Sigmoid colon (tissue), 7 donors: ENCODE measurements around the gene ABCC4. TPM values are rescaled to one million over a fixed set of nuclear protein-coding genes. Genes with fewer than 3 reads are reported as not detected.

ENCODE experiments used
- DNase-seq: peaks from one replicate; pipeline ENCODE4 v3.0.0-alpha.2; 2019
- H3K27ac ChIP-seq, 4 donors: fragments of 200-600 bp; sonication (generic); one replicate each; pipeline ENCODE4 v1.5.1; 2016 to 2019; ENCODE audit warnings: mild to moderate bottlenecking in 1 of 4
- H3K27me3 ChIP-seq, 3 donors: fragments of 200-600 bp; sonication (generic); one replicate each; pipeline ENCODE4 v1.5.1; 2019; ENCODE audit warnings: mild to moderate bottlenecking in 1 of 3
- H3K36me3 ChIP-seq, 4 donors: fragments of 200-600 bp; sonication (generic); one replicate each; pipeline ENCODE4 v1.5.1; 2016 to 2019
- H3K4me1 ChIP-seq, 4 donors: fragments of 200-600 bp; sonication (generic); one replicate each; pipeline ENCODE4 v1.5.1; 2017 to 2019
- H3K4me3 ChIP-seq, 4 donors: fragments of 200-600 bp; sonication (generic); one replicate each; pipeline ENCODE4 v1.5.1; 2017 to 2019; ENCODE audit warnings: mild to moderate bottlenecking in 2 of 4, moderate library complexity in 1 of 4
- H3K9me3 ChIP-seq, 4 donors: fragments of 200-600 bp in 3 of 4; sonication (generic) in 3 of 4; one replicate each; pipeline versions ENCODE4 v1.5.1 to v1.6.1; 2013 to 2019
- CTCF ChIP-seq, 4 experiments: fragments of 450-650 bp in 3 of 4; fragments of 200-600 bp in 1 of 4; IDR thresholded peaks; one replicate each; pipeline ENCODE4 v1.5.1; 2016 to 2019; ENCODE audit warnings: antibody characterized with exemption in 4 of 4, mild to moderate bottlenecking in 3 of 4, moderate library complexity in 2 of 4
- EP300 ChIP-seq, 4 donors: sonication (generic); formaldehyde crosslinking; IDR thresholded peaks; one replicate each; pipeline ENCODE4 v1.6.1; 2017; ENCODE audit warnings: antibody characterized with exemption in 4 of 4
- POLR2A ChIP-seq, 2 donors: fragments of 450-650 bp; IDR thresholded peaks; one replicate each; pipeline ENCODE4 v1.6.1; 2016; ENCODE audit warnings: antibody characterized with exemption in 2 of 2, mild to moderate bottlenecking in 2 of 2, moderate library complexity in 2 of 2
- POLR2AphosphoS5 ChIP-seq, 4 donors: sonication (generic); formaldehyde crosslinking; IDR thresholded peaks; one replicate each; pipeline ENCODE4 v1.6.1; 2017; ENCODE audit warnings: antibody characterized with exemption in 4 of 4
- WGBS, 2 donors: extraction: QIAGEN DNeasy Blood & Tissue Kit; methylation state at CpG; one replicate each; pipeline ENCODE4 v1.1.7; 2013; 5-methylcytosine and 5-hydroxymethylcytosine counted together
- intact Hi-C: fragments of 100-400 bp; cut with DNase I; formaldehyde crosslinking; loops from one replicate; pipeline ENCODE4 v1.15.1; 2023
- polyA plus RNA-seq, 3 donors: library from polyadenylated mRNA; stranded (reverse); fragments of 200-250 nt; gene quantifications; one replicate each; pipeline ENCODE4 v1.2.3, GENCODE V29; 2013
- total RNA-seq, 4 donors: library from RNA; depleted of rRNA; stranded (reverse); fragments of >200 nt; gene quantifications; one replicate each; pipeline ENCODE4 v1.1.0, GENCODE V29; 2016
- donor health status: healthy with polysubstance abuse.
- donor health status: Bipolar disorder and iron deficiency.
- donor health status: healthy.

Gene ABCC4
- total and polyA plus RNA-seq, 7 donors, result 1.2 to 56.3 (median 24.3) TPM

DNA sequence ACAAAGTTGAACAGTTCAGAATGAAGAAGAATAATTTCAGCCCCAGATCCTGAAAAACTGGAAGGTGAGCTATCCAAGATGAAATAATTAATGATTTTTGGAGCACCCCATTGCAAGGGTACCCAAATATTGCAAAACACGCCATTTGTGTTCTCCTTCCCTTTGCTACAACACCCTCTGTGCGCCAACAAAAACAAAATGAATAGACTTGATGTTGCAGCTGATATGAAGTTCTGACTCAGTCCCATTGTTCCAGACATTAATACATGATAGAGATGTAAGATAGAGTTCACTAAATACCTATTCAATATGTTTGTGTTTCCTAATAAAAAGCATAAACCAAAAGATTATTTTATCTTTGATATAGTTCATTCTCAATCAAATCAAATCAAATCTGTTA is 301.4 kb downstream of the ABCC4 start:
- Histone ChIP-seq H3K4me1 (peaks cover 0 to 9% (median 6%) of the 10 kb centered on the region in 4 donors), H3K4me3 (no peak overlapping the region), H3K27ac (no peak overlapping the region), H3K27me3 (peaks cover 0 to 30% (median 0%) of the 10 kb centered on the region in 3 donors), H3K36me3 (no peaks in the 10 kb centered on the region), H3K9me3 (no peaks in the 10 kb centered on the region)
- DNase-seq, result no peak
- intact Hi-C loops, result no loop called here
- no peak for TF ChIP-seq EP300 (IDR thresholded peaks at IDR 0.05)
- TF ChIP-seq POLR2AphosphoS5 (IDR thresholded peaks at IDR 0.05), result no peak
- no peak for TF ChIP-seq CTCF (IDR thresholded peaks at IDR 0.05)
- TF ChIP-seq POLR2A (IDR thresholded peaks at IDR 0.05), result no peak
- 45 to 98% methylated on average over 2 of the region's 2 CpGs for WGBS, 2 donors

- no peak overlapping the region for H3K4me3 ChIP-seq
- no peaks in the 10 kb centered on the region for H3K4me1 ChIP-seq
- H3K27ac ChIP-seq, result no peak overlapping the region
- peaks cover 0 to 7% (median 0%) of the 10 kb centered on the region in 3 donors for H3K27me3 ChIP-seq
- intact Hi-C loops, result no loop called here
- TF ChIP-seq POLR2A (IDR thresholded peaks at IDR 0.05) (no peak), POLR2AphosphoS5 (IDR thresholded peaks at IDR 0.05) (no peak), CTCF (IDR thresholded peaks at IDR 0.05) (no peak), EP300 (IDR thresholded peaks at IDR 0.05) (no peak)
- no peaks in the 10 kb centered on the region for H3K9me3 ChIP-seq
- DNase-seq, result no peak
- no peaks in the 10 kb centered on the region for H3K36me3 ChIP-seq
Observed at GRCh38 chr13:94997126-94997525, 304.1 kb downstream of the ABCC4 start.

DNA sequence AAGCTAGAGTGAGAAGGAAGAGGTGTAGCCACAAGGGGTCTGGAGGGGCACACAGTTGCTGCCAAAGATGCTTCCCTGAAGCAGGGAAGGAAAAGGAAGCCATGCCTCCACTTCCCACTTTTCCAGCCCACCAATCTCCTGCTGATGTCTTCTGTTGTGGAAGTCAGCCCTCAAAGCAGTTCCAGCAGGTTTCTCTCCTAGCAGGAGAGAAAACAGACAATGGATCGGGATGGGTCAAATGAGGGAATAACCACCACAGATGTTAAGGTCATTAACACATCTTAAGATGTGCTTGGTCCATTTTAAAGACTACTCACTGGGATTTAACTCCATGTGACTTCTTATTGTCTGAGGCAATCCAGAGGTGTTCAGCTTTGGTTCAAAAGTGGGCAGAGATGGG is 304.8 kb downstream of the ABCC4 start:
- TF ChIP-seq EP300 (IDR thresholded peaks at IDR 0.05) (no peak), CTCF (IDR thresholded peaks at IDR 0.05) (no peak)
- Histone ChIP-seq H3K27ac (no peak overlapping the region), H3K4me3 (no peak overlapping the region), H3K36me3 (no peaks in the 10 kb centered on the region), H3K9me3 (no peaks in the 10 kb centered on the region), H3K4me1 (no peaks in the 10 kb centered on the region), H3K27me3 (peaks cover 0 to 2% (median 0%) of the 10 kb centered on the region in 3 donors)
- intact Hi-C loops, result no loop called here
- WGBS, 2 donors, result 54 to 70% methylated on average over 1 of the region's 1 CpG
- DNase-seq, result no peak

- no peak for DNase-seq
- H3K4me1 ChIP-seq, result no peaks in the 10 kb centered on the region
- intact Hi-C loops, result no loop called here
- H3K27ac ChIP-seq, result no peak overlapping the region
- H3K27me3 ChIP-seq, result no peaks in the 10 kb centered on the region
- TF ChIP-seq EP300 (IDR thresholded peaks at IDR 0.05) (no peak), POLR2AphosphoS5 (IDR thresholded peaks at IDR 0.05) (no peak), CTCF (IDR thresholded peaks at IDR 0.05) (no peak), POLR2A (IDR thresholded peaks at IDR 0.05) (no peak)
- H3K9me3 ChIP-seq, result no peaks in the 10 kb centered on the region
- H3K36me3 ChIP-seq, result no peaks in the 10 kb centered on the region
- H3K4me3 ChIP-seq, result no peak overlapping the region
- WGBS, 2 donors, result 63 to 93% methylated on average over 3 of the region's 3 CpGs
Observed at GRCh38 chr13:94994506-94994905, 306.7 kb downstream of the ABCC4 start.

DNA sequence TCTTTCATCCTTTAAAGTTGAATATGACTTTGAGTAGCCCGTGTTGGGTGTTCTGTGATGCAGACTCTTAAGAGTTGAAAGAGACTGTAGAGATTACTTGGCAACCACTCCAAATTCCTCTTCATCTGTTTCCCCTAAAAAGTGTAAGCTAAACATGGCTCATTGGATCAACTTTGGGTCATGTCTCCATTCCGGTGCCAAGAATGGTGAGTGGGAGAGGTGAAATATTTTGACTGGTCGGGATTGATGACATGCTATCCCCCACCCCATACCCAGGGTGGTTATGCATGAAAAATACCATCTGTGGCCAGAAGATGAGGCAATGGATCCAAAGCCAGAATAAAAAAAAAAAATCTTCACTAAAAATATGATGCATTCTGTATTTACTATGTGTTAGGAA is 307.6 kb downstream of the ABCC4 start:
- no peak for TF ChIP-seq CTCF (IDR thresholded peaks at IDR 0.05)
- no peak for TF ChIP-seq POLR2A (IDR thresholded peaks at IDR 0.05)
- TF ChIP-seq EP300 (IDR thresholded peaks at IDR 0.05), result no peak
- TF ChIP-seq POLR2AphosphoS5 (IDR thresholded peaks at IDR 0.05), result no peak
- Histone ChIP-seq H3K27me3 (no peaks in the 10 kb centered on the region), H3K4me1 (no peaks in the 10 kb centered on the region), H3K36me3 (no peaks in the 10 kb centered on the region), H3K9me3 (no peaks in the 10 kb centered on the region), H3K27ac (no peak overlapping the region), H3K4me3 (no peak overlapping the region)
- DNase-seq, result no peak
- intact Hi-C loops, result no loop called here
- 65 to 82% methylated on average over 3 of the region's 3 CpGs for WGBS, 2 donors
